GM11168 (cell line): ENCODE results near the gene NF2.

ENCODE experiments used
- in situ Hi-C: fragments of 300-500 bp; cut with MboI; formaldehyde crosslinking; loops from one replicate; pipeline ENCODE4 v1.12.0; 2022; ENCODE audit warnings: low sequenced_read_pairs; ENCODE audit not compliant: unreplicated experiment

Gene NF2

DNA sequence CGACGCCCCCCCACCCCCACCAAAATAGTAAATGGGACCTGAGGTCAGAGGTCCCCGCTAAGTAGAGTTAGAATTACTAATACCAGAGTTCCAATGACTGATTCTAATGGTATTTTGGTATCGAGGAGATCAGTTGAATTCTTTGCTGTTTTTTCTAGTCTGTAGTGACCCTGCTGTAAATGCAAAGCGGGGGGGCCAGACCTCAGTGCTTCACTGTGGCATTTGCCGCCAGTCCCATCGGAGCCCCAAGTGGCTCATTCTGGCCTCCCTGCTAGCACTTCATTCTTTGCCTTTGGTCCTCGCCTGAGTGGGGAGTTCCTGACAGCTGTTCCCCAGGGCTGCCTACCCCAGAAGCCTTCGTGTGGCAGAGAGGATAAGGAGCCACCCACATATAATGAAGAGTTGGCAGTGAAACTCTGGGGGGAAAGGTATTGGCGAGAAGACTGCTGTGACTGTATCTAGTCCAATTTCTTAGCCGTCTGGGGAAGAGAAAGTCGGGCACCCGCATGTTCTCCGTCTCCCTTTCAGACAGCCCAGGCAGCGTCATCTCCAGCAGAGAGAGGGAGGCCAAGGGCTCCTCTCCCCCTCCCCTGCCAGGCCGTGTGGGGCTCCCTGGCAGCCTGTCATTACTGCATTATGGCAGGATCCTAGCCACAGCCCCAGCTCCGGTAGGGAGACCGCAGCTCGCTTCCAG, 96.9 kb downstream of the NF2 start:
- in situ Hi-C loops: no loop called here

DNA sequence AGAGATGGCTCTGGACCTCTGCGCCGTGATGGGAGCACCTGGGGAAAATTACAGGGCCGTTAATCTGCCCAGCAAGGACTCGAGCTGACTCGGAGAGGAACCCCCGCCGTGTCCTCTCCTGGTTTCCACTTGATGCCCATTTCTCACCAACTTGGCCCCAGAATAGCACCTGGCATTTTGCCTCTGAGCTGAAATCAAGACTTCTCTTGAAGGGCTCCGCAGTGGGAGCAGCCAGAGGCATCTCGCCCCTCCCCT, 97.4 kb downstream of the NF2 start:
- in situ Hi-C loops: no loop called here

DNA sequence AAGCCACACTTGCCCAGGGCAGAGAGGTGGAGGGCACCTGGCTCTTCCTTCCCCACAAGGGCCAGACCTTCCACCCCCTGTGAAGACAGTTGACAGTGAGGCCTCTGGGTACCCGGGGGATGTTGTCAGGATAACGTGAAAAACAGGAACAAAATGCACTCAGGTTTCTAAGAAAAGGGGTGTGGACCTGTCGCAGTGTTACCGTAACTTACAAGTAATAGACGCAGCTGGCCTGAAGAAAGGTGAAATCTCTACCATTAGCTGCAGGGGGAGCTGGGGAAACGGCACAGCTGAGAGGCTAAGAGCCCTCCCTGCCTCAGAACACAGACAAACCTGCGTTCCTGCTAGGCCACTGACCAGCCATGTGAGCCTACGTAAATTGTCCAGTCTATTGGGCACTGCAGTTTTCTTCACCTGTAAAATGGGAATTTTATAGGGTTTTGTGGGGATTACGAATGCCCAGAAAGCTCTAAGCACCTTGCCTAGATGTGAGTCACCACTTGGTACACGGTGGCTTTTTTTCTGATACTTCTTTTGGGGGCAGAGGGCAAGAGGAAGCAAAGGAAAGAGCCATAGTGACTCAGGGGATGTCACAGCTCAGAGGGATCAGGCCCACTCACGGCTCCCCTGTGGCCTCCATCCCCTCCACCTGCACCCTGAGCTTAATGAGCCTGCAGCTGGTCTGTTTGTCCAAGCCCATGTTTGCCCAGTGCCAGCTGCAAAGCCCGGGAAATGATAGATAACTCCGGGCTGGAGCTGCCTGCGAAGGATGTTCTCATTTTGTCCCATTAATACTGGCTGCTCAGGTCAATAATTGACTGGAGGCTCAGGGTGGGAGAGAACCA, 97.9 kb downstream of the NF2 start:
- in situ Hi-C loops: no loop called here

DNA sequence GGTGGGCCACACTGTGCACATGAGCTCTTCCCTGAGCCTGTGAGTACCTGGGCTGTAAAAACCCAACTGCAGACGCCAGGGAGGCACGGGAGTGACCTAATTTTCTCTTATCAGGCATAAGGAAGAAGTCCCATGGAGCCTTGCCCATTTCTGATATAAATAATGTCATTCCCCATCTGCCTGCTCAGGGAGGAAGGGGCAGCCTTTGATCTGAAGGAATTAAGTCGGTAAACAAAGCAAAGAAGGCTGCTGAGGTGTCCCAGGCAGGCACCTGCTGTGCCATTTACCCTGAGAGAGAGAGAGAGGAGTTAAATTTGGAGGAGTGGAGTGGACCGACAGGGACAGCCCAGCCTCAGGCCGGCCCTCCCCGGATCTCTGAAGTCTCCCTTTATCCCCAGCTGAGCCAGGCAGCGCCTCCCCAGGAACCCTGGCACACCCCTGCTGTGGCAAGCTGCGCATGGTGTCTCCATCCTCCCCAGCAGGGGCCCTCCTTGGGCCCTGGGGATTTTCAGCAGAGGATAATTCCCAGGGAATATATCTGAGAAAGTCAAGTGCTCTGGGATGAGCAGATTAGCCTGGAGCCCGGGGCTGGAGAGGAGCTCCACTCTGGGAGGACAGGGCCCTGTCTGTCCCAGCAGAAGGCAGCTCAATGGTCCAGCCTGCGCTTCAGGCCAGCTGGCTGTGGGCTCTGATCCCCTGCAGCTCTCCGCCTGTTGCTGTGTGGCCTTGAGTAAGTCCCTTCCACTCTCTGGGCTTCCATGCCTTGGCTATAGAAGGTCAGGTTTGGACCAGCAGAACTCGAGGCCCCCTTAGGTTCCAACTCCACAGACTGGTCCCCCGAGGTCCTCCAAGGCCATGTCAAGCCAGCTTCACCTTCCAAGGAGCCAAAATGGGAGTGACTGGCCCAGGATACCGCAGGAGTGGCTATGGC, 98.8 kb downstream of the NF2 start:
- in situ Hi-C loops: no loop called here

DNA sequence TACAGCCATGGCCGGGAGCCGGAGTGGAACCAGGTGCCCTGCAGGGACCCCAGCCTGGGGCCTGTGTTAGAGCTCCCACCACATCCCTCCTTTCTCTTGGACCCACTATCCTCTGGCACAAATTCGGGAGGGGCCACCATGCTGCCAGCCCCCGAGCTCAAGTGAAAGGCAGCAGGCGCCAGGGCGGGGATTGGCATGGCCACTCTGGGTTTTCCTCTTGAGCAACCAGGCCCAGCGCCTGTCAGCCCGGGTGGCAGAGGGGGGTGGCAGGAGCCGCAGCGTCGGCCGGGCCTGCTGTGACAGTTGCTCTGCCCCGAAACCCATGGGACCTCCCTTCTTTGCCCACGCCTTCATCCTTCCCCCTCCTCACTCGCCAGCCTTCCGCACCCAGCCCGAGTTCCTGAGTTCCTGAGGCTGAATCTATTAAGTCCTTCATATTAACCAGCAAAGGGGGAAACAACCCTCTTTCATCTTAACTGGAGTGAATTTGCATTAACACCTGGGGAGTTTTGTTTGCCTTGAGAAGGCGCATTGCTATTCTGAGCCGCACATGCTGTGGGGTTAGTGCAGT, 99.6 kb downstream of the NF2 start:
- in situ Hi-C loops: no loop called here

DNA sequence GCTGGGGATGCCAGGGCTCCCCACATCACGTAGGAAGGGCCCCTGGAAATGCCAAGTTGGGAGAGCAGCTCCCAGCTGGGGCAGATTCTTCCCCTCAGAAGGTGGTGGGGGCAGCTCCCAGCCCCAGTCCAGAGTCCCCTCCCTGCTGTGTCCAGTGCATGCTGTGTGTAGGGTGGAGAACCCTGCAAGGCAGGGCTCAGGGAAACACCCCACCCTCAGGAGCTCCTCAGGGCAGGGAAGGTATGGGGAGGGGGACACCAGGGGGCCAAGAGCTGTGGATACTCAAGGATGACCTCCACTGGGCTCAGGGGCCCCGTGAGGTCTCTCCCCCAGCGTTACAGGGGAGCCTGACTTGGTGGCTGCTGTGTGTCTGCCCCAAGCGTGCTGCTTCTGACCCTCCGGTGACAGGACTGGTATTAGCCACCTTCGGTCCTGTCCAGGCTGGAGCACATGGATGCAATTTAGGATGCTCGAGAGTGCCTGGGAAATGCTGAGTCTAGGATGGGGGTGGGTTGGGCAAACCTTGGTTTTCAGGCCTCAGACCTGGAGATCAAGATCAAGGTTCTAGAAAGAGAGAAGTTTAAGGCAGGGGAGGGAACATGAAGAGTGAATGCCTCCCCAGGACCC, 100.2 kb downstream of the NF2 start:
- in situ Hi-C loops: no loop called here

DNA sequence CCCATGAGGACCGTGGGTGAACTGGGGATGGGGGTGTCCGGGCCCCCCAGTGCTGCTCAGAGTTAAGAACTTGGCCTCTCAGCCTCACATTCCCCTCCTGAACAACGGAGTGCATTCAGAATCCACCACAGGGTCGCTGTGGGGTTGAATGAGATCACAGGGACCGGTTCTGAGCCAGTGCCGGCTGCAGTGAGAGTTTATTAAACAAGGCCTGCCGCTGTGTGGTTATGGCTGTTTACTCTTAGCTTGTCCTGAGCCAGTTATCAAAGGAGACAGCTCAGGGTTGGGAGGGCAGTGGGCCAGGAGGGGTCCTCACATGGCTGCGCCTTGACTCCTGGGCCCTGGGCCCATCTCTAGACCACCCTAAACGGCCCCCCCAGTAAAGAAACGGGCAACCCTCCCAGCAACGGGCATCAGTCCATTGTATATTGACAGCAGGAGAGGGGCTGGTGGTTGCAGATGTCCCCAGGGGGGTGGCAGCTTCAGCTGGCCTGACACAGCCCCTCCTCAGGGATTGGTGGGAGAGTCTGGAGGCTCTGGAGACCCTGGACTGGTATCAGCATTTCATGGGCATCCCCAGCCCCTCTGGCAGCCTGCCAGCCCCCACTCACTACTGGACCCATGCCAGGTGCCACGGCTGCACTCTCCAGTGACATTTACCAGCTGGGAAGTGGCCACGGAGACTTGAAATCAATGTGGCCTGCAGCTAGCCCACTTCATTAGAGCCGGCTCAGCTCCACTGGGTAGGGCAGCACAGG, 101.3 kb downstream of the NF2 start:
- in situ Hi-C loops: no loop called here

DNA sequence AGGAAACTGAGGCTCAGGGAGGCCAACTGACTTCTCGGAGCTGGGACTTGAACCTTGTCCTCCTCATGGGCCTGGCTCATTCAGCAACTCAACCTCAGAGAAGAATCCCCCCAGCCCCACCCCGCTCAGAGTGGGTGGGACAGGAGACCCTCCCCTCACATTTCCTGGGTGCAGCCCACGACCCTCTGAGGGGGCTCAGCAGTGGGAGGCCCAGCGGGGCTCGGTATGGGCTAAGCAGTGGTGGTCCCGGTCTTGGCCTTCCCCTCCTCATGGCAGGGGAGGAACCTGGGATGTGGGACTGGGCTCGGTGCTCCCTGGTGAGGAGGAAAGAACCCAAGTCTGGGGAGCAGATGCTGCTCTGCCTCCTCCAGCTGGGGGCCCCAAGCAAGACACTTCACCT, 102.2 kb downstream of the NF2 start:
- in situ Hi-C loops: no loop called here

DNA sequence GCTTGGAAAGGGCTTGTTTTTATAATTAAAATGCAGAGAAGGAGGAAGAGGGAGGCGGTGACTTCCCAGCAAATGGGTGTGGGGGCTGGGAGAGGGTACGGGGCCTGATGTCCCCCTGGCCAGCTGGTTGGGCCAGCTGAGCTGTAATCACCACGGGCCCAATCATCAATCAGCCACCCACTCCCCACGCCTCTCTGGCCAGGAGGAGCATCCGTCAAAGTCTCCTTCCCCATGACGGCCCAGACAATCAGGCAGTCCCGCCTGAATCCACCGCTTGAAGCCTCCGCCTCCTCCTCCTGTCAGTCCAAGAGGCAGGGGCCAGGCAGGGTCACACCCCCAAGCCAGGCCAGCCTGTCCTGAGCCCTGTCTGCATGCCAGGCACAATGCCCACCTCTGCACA, 103.1 kb downstream of the NF2 start:
- in situ Hi-C loops: no loop called here

DNA sequence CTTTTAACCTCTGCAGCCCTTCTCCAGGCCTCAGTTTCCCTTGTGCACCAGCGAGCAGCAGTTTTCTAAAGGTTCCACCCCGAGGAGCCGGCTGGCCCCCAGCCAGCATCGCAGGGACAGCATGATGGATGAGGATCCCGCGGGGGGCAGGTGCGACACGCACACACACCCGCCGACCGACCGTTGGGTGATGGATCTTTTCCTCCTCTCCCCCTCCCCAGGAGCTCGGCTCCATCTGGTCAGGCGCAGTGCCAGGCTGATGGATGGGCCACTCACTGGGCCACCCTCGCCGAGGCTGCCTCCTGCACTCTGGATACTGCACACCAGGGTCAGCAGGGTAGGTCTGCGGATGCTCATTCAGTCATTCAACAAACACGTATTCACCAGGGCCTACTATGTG, 103.6 kb downstream of the NF2 start:
- in situ Hi-C loops: no loop called here

DNA sequence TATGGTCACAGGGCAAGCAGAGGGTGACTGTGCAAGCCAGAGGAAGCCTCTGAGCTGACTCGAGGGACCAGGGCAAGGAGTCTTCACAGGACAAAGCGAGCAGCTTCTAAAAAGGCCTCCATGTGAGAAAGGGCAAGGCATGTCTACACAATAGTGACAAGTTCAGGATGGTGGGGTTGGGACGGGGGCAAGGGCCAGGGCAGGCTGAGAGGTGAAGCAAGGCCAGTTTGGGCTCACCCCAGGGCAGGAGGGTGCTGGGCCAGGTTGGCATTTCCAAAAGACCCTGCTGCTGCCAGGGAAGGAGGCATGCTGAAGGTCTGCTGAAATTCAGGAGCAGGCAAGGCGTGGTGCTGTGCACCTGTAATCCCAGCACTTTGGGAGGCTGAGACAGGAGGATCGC, 104.0 kb downstream of the NF2 start:
- in situ Hi-C loops: no loop called here

DNA sequence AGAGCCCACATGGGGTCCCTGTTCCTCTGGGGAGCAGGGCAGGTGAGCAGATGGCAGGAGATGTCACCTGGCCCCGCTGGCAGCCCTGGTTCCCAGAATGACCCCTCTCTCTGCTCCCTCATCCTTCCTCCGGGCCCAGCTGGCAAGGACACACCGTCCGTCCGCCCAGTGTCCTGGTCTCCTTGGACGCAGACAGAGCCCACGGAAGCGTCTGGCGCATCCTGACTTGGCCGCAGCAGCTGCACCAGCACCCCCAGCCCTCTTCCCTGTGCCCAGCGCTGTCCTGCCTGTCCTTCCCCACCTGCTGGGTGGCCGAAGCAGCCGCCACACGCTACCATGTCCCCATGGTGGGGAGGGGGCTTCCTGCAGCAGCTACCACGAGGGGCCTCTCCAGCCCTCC, 106.8 kb downstream of the NF2 start:
- in situ Hi-C loops: no loop called here

DNA sequence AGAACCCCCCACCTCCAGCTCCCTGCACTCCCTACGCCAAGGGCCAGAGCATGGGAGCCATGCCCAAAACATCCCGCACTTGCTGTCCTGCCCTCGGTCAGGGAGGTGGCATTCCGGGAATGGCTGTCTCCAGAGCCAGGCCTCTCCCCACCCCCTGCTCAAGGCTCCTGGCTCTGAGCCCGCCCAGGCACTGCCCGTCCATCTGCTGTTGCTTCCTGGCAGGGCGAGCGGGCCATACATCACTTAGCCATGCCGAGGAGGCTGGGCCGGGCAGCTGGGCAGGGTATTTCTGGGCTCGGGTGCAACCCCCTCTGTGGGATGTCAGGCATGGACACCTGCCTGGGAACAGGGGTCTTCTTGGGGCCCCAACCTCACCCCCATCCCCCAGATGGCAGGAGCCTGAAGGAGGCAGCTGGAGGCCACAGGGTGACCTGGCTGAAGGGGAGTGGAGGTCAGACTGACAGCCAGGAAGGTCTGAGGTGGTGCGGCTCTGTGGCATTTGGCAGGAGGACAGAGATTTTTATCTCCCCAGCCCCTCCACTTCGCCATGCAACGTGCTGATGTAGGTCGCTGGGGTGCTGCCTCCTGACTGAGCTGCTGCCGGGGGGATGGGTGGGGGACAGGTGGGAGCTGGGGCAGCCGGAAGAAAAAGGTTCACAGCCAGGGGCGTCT, 107.6 kb downstream of the NF2 start:
- in situ Hi-C loops: no loop called here

DNA sequence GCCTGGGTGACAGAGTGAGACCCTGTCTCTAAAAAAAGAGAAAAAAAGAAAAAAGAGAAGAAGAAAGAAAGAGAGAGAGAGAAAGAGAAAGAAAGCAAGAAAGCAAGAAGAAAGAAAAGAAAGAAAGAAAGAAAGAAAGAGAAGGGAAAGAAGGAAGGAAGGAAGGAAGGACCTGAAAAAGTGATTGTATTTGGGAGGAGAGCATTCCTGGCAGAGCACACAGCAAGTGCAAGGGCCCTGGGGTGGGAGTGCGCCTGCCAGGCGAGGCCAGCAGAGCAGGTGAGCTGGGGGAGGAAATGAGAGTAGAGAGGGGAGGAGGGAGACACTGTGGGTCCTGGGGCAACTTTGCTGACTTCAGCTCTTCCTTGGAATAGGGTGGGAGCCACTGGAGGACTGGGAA, 108.7 kb downstream of the NF2 start:
- in situ Hi-C loops: no loop called here

DNA sequence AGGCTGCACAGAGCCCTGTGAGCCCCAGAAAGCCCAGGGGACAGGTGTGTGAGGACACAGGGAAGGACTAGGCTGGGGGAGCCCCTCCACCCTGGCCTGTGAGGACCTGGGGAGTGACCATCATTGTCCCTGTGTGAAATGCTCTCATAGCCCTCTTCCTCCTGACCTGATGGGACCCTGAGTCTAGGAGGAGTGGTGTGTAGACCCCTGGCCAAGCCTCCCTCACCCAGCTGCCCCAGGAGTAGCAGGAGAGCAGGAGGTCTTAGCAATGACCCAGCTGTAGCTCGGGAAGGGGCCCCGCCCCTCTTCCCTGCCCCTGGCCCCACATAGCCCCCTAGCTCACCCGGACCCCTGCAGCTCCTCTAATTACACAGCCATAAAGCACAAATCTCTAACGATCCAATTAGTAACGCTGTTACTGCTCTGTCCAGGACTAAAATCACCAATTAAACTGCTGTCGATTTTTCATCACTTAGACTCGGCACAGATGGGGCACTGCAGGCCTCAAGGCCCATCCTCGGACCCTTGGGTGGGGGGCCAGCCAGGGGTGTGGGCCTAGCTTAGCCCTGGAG, 109.8 kb downstream of the NF2 start:
- in situ Hi-C loops: no loop called here

DNA sequence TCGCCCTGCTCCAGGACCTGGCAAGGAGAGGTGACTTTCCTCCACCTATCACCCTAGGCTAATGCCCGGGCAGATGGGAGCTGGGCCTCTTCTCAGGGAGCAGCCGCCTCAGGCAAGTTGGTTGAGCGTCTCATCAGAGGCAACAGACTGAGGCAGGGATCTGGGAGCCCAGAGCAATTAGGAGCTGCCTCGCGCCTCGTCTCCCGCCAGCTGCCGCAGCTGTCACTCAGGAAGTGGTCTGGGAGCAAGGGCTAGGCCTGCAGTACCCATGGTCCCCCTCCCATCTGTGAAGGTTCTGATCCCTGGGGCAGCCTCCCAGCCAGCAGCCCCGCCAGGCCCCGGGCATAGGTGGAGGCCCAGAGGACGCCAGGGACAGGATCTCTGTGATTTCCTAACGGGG, 111.8 kb downstream of the NF2 start:
- in situ Hi-C loops: no loop called here

DNA sequence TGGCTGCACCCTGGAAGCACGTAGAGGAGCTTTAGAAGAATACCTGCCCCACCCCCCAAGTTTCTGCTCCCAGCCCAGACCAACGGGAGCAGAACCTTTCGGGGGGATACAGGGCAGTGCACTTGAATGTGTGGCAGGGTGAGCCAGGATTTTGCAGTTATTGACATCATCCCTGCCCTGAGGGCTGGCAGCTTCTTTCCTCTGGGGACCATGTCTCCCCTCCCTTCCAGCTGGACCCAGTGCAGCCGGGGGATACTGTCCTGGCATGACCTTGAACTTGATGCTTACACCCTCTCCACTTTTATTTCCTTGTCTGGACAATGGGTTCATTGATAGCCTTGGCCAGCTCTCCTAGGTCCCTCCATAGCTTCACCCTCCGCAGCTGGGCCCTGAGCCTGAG, 112.3 kb downstream of the NF2 start:
- in situ Hi-C loops: no loop called here

DNA sequence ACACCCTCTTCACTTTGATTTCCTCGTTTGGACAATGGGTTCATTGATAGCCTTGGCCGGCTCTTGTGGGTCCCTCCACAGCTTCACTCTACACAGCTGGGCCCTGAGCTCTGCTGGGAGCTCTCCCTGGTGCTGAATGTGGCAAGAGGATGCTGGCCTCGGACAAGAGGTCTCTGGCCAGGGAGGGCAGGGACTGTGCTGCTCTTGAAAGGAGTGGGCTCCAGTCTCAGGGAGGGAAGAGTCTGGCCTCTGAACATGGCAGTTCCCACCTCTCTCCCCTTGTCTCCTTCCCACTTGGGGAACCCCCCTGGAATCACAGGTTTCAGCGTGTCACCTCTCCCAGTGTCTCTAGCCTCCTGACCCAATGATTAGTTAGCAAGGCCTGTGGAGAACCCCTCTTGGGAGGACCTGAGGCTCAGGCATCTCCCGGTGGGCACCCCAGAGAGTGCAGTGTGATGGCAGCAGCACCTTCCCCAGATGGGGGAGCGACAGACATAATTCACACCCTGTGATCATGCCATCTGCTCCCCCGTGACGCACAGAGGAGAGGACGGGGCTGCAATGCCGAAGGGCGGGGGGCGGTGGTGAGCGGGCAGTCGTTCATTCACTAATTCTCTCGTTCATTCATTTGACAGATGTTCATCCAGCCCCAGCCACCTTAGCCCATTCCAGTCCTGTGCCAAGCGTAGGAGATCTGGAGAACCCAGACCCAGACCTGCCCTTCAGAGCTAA, 113.5 kb downstream of the NF2 start:
- in situ Hi-C loops: no loop called here
